HEK293 (cell line): Measurements from ENCODE around the gene MRPL3.

Source experiments
- CTCF ChIA-PET: fragments of 350-600 bp; formaldehyde crosslinking; extraction: SDS; loops from one replicate; lab custom pipeline; 2021; ENCODE audit warnings: antibody characterized with exemption; lab: Yijun Ruan, JAX
- POLR2A ChIA-PET: fragments of 300-600 bp; formaldehyde crosslinking; extraction: SDS; loops from one replicate; lab custom pipeline; 2020; ENCODE audit warnings: antibody characterized with exemption, inconsistent platforms; lab: Yijun Ruan, JAX
- H3K27ac ChIP-seq: fragments of 200-500 bp; sonication (Bioruptor generic); 2 replicates; pipeline ENCODE4 v1.5.1; 2014; ENCODE audit warnings: low read depth, low read length, control low read depth, inconsistent platforms; ENCODE audit errors: extremely low read depth
- H3K36me3 ChIP-seq, 2 experiments: fragments of 200-500 bp in 1 of 2; sonication (Bioruptor generic) in 1 of 2; 1 replicate in 1 of 2; 2 replicates in 1 of 2; pipeline ENCODE4 v1.5.1; 2014 to 2017; ENCODE audit warnings: inconsistent platforms in 2 of 2, low read length in 2 of 2; ENCODE audit not compliant: control insufficient read depth in 2 of 2, insufficient read depth in 1 of 2
- H3K4me1 ChIP-seq: fragments of 200-500 bp; sonication (Bioruptor generic); 2 replicates; pipeline ENCODE4 v1.5.1; 2014; ENCODE audit warnings: mild to moderate bottlenecking, low read length, inconsistent platforms; ENCODE audit not compliant: control insufficient read depth, insufficient read depth
- H3K4me3 ChIP-seq: 2 replicates; pipeline ENCODE4 v1.5.1; 2011; ENCODE audit warnings: low read depth, mild to moderate bottlenecking, control low read depth, low read length, moderate library complexity
- H3K9me3 ChIP-seq: fragments of 200-500 bp; sonication (Bioruptor generic); 2 replicates; pipeline ENCODE4 v1.5.1; 2014; ENCODE audit warnings: low read depth, low read length, inconsistent platforms; ENCODE audit not compliant: control insufficient read depth, insufficient read depth
- FEZF1 ChIP-seq: fragments of 450-650 bp; formaldehyde crosslinking; IDR thresholded peaks from 2 replicates; pipeline ENCODE4 v1.5.1; 2016; ENCODE audit warnings: missing biosample characterization, missing genetic modification characterization
- KLF10 ChIP-seq: fragments of 450-650 bp; IDR thresholded peaks from 2 replicates; pipeline ENCODE4 v1.5.1; 2018; ENCODE audit warnings: missing biosample characterization, mild to moderate bottlenecking, missing genetic modification characterization
- MEIS1 ChIP-seq: sonication (generic); formaldehyde crosslinking; IDR thresholded peaks from 2 replicates; pipeline ENCODE4 v1.8.1; 2022; ENCODE audit warnings: missing genetic modification reagents, mild to moderate bottlenecking, borderline replicate concordance
- MYNN ChIP-seq: fragments of 450-650 bp; formaldehyde crosslinking; IDR thresholded peaks from 2 replicates; pipeline ENCODE4 v1.5.1; 2016; ENCODE audit warnings: missing biosample characterization, missing genetic modification characterization, borderline replicate concordance
- TCF7L2 ChIP-seq: IDR thresholded peaks from 2 replicates; pipeline ENCODE4 v1.6.1; 2011; ENCODE audit warnings: low read depth, mild to moderate bottlenecking, inconsistent platforms, low read length, moderate library complexity, borderline replicate concordance
- WT1 ChIP-seq: fragments of 450-650 bp; formaldehyde crosslinking; IDR thresholded peaks from 2 replicates; pipeline ENCODE4 v1.5.1; 2016; ENCODE audit warnings: missing biosample characterization, missing genetic modification characterization
- YY1 ChIP-seq: fragments of 450-650 bp; formaldehyde crosslinking; IDR thresholded peaks from 2 replicates; pipeline ENCODE4 v1.5.1; 2018; ENCODE audit warnings: missing biosample characterization, missing genetic modification characterization
- ZBTB20 ChIP-seq: fragments of 450-650 bp; formaldehyde crosslinking; IDR thresholded peaks from 2 replicates; pipeline ENCODE4 v1.5.1; 2016; ENCODE audit warnings: missing biosample characterization, missing genetic modification characterization
- ZNF132 ChIP-seq: fragments of 450-650 bp; formaldehyde crosslinking; IDR thresholded peaks from 2 replicates; pipeline ENCODE4 v1.5.1; 2017; ENCODE audit warnings: missing biosample characterization, missing genetic modification characterization, borderline replicate concordance
- ZNF157 ChIP-seq: fragments of 450-650 bp; formaldehyde crosslinking; IDR thresholded peaks from 2 replicates; pipeline ENCODE4 v1.5.1; 2016; ENCODE audit warnings: missing biosample characterization, missing genetic modification characterization
- ZNF24 ChIP-seq: fragments of 450-650 bp; formaldehyde crosslinking; IDR thresholded peaks from 2 replicates; pipeline ENCODE4 v1.5.1; 2016; ENCODE audit warnings: missing biosample characterization, missing genetic modification characterization
- ZNF266 ChIP-seq: fragments of 450-650 bp; formaldehyde crosslinking; IDR thresholded peaks from 2 replicates; pipeline ENCODE4 v1.5.1; 2016; ENCODE audit warnings: missing biosample characterization, missing genetic modification characterization, low read depth
- ZNF311 ChIP-seq: fragments of 450-650 bp; formaldehyde crosslinking; IDR thresholded peaks from 2 replicates; pipeline ENCODE4 v1.5.1; 2017; ENCODE audit warnings: missing biosample characterization, missing genetic modification characterization, borderline replicate concordance
- ZNF473 ChIP-seq: fragments of 450-650 bp; formaldehyde crosslinking; IDR thresholded peaks from 2 replicates; pipeline ENCODE4 v1.5.1; 2017; ENCODE audit warnings: missing biosample characterization, missing genetic modification characterization
- ZNF529 ChIP-seq: fragments of 450-650 bp; formaldehyde crosslinking; IDR thresholded peaks from 2 replicates; pipeline ENCODE4 v1.5.1; 2017; ENCODE audit warnings: missing genetic modification characterization, missing biosample characterization; ENCODE audit not compliant: insufficient replicate concordance
- ZNF560 ChIP-seq: fragments of 450-650 bp; formaldehyde crosslinking; IDR thresholded peaks from 2 replicates; pipeline ENCODE4 v1.5.1; 2017; ENCODE audit warnings: missing biosample characterization, missing genetic modification characterization, borderline replicate concordance
- ZNF585B ChIP-seq: fragments of 450-650 bp; formaldehyde crosslinking; IDR thresholded peaks from 2 replicates; pipeline ENCODE4 v1.5.1; 2016; ENCODE audit warnings: missing biosample characterization, missing genetic modification characterization
- ZNF610 ChIP-seq: fragments of 450-650 bp; formaldehyde crosslinking; IDR thresholded peaks from 2 replicates; pipeline ENCODE4 v1.5.1; 2016; ENCODE audit warnings: missing biosample characterization, missing genetic modification characterization, borderline replicate concordance
- ZNF624 ChIP-seq: fragments of 450-650 bp; formaldehyde crosslinking; IDR thresholded peaks from 2 replicates; pipeline ENCODE4 v1.5.1; 2017; ENCODE audit warnings: missing biosample characterization, missing genetic modification characterization
- ZNF658 ChIP-seq: fragments of 450-650 bp; formaldehyde crosslinking; IDR thresholded peaks from 2 replicates; pipeline ENCODE4; 2016; ENCODE audit warnings: missing biosample characterization, missing genetic modification characterization
- ZNF792 ChIP-seq: fragments of 450-650 bp; formaldehyde crosslinking; IDR thresholded peaks from 2 replicates; pipeline ENCODE4 v1.5.1; 2016; ENCODE audit warnings: missing biosample characterization, missing genetic modification characterization
- TF ChIP-seq, protein P1 (sequence below): fragments of 450-650 bp; formaldehyde crosslinking; IDR thresholded peaks from 2 replicates; pipeline ENCODE4; 2016; ENCODE audit warnings: missing biosample characterization, missing genetic modification characterization
- TF ChIP-seq, protein P2 (sequence below): fragments of 450-650 bp; formaldehyde crosslinking; IDR thresholded peaks from 2 replicates; pipeline ENCODE4 v1.5.1; 2016; ENCODE audit warnings: missing biosample characterization, missing genetic modification characterization
- TF ChIP-seq, protein P3 (sequence below): fragments of 450-650 bp; formaldehyde crosslinking; IDR thresholded peaks from 2 replicates; pipeline ENCODE4 v1.5.1; 2016; ENCODE audit warnings: missing biosample characterization, missing genetic modification characterization
- TF ChIP-seq, protein P4 (sequence below): fragments of 450-650 bp; formaldehyde crosslinking; IDR thresholded peaks from 2 replicates; pipeline ENCODE4 v1.5.1; 2016; ENCODE audit warnings: missing biosample characterization, missing genetic modification characterization, borderline replicate concordance
- TF ChIP-seq, protein P5 (sequence below): fragments of 450-650 bp; formaldehyde crosslinking; IDR thresholded peaks from 2 replicates; pipeline ENCODE4 v1.5.1; 2016; ENCODE audit warnings: missing biosample characterization, missing genetic modification characterization, borderline replicate concordance

The MRPL3 gene

DNA sequence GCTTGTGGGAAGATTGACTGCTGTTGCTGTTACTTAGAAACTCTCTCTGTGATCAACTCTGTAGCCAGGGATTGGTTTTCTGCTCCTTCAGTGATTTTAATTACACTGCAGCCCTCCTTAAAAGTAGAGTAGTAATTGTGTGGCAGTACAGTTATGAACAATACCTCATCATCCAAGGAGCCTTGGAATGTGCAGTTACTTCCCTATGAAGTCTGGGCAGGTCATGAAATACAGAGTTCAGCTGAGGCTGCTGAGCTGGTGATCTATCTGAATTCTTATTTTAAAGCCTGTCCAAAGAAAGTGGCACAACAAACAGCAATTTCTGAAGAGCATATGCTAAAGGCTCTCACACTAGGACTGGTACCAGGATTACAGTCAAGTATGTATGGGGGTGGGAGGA is 37.4 kb upstream of the MRPL3 start:
- no peaks in the 10 kb centered on the region for H3K4me1 ChIP-seq
- no peaks in the 10 kb centered on the region for H3K9me3 ChIP-seq
- POLR2A ChIA-PET: no interaction called here
- TF ChIP-seq WT1 (tag by site-specific recombination) (no peak), ZNF624 (no peak), ZNF311 (no peak), ZNF585B (no peak), MEIS1 (no peak), ZNF473 (tag by site-specific recombination) (no peak), ZNF529 (tag by site-specific recombination) (no peak), ZNF24 (tag by site-specific recombination) (no peak), ZNF266 (tag by site-specific recombination) (no peak)
- TF ChIP-seq, protein P1, sequence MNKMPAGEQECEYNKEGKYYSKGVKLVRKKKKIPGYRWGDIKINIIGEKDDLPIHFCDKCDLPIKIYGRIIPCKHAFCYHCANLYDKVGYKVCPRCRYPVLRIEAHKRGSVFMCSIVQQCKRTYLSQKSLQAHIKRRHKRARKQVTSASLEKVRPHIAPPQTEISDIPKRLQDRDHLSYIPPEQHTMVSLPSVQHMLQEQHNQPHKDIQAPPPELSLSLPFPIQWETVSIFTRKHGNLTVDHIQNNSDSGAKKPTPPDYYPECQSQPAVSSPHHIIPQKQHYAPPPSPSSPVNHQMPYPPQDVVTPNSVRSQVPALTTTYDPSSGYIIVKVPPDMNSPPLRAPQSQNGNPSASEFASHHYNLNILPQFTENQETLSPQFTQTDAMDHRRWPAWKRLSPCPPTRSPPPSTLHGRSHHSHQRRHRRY (tag by site-specific recombination): no peak
- TF ChIP-seq, protein P2, sequence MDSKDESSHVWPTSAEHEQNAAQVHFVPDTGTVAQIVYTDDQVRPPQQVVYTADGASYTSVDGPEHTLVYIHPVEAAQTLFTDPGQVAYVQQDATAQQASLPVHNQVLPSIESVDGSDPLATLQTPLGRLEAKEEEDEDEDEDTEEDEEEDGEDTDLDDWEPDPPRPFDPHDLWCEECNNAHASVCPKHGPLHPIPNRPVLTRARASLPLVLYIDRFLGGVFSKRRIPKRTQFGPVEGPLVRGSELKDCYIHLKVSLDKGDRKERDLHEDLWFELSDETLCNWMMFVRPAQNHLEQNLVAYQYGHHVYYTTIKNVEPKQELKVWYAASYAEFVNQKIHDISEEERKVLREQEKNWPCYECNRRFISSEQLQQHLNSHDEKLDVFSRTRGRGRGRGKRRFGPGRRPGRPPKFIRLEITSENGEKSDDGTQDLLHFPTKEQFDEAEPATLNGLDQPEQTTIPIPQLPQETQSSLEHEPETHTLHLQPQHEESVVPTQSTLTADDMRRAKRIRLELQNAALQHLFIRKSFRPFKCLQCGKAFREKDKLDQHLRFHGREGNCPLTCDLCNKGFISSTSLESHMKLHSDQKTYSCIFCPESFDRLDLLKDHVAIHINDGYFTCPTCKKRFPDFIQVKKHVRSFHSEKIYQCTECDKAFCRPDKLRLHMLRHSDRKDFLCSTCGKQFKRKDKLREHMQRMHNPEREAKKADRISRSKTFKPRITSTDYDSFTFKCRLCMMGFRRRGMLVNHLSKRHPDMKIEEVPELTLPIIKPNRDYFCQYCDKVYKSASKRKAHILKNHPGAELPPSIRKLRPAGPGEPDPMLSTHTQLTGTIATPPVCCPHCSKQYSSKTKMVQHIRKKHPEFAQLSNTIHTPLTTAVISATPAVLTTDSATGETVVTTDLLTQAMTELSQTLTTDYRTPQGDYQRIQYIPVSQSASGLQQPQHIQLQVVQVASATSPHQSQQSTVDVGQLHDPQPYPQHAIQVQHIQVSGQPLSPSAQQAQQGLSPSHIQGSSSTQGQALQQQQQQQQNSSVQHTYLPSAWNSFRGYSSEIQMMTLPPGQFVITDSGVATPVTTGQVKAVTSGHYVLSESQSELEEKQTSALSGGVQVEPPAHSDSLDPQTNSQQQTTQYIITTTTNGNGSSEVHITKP (tag by site-specific recombination): no peak
- no peak overlapping the region for H3K27ac ChIP-seq
- H3K4me3 ChIP-seq: no peak overlapping the region
- CTCF ChIA-PET: interaction anchor here (0.6 to 0.7 kb wide), 2 partner anchors 9 to 489 kb away, joined by 3 to 4 read pairs; no protein-coding TSS in a partner anchor
- H3K36me3 ChIP-seq: no peaks in the 10 kb centered on the region

DNA sequence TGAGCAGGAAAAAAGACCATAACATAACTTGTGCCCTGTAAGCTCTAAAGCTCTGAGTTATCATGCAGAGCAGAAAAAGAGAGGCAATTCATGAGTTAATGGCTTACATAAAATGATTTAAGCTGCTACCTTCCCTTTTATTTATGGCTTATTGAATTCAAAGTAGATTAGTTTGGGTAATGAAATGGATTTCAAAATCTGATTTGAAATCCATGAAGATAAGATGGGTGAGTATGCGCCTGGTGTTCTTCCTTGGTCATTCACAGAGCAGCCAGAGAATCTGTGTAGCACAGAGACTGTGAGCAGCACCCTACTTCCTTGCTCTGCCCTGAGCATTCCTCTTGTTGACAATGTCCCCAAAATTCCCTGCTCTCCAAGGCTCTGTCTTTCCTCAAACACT is 36.2 kb upstream of the MRPL3 start:
- POLR2A ChIA-PET: no interaction called here
- H3K9me3 ChIP-seq: no peaks in the 10 kb centered on the region
- CTCF ChIA-PET: no interaction called here
- no peak for TF ChIP-seq ZNF610 (tag by site-specific recombination)
- no peak for TF ChIP-seq YY1 (tag by site-specific recombination)
- TF ChIP-seq, protein P3, sequence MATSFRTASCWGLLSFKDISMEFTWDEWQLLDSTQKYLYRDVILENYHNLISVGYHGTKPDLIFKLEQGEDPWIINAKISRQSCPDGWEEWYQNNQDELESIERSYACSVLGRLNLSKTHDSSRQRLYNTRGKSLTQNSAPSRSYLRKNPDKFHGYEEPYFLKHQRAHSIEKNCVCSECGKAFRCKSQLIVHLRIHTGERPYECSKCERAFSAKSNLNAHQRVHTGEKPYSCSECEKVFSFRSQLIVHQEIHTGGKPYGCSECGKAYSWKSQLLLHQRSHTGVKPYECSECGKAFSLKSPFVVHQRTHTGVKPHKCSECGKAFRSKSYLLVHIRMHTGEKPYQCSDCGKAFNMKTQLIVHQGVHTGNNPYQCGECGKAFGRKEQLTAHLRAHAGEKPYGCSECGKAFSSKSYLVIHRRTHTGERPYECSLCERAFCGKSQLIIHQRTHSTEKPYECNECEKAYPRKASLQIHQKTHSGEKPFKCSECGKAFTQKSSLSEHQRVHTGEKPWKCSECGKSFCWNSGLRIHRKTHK (tag by site-specific recombination): no peak
- TF ChIP-seq, protein P4, sequence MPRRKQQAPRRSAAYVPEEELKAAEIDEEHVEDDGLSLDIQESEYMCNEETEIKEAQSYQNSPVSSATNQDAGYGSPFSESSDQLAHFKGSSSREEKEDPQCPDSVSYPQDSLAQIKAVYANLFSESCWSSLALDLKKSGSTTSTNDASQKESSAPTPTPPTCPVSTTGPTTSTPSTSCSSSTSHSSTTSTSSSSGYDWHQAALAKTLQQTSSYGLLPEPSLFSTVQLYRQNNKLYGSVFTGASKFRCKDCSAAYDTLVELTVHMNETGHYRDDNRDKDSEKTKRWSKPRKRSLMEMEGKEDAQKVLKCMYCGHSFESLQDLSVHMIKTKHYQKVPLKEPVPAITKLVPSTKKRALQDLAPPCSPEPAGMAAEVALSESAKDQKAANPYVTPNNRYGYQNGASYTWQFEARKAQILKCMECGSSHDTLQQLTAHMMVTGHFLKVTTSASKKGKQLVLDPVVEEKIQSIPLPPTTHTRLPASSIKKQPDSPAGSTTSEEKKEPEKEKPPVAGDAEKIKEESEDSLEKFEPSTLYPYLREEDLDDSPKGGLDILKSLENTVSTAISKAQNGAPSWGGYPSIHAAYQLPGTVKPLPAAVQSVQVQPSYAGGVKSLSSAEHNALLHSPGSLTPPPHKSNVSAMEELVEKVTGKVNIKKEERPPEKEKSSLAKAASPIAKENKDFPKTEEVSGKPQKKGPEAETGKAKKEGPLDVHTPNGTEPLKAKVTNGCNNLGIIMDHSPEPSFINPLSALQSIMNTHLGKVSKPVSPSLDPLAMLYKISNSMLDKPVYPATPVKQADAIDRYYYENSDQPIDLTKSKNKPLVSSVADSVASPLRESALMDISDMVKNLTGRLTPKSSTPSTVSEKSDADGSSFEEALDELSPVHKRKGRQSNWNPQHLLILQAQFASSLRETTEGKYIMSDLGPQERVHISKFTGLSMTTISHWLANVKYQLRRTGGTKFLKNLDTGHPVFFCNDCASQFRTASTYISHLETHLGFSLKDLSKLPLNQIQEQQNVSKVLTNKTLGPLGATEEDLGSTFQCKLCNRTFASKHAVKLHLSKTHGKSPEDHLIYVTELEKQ (tag by site-specific recombination): no peak
- TF ChIP-seq MYNN (tag by site-specific recombination): no peak
- no peak for TF ChIP-seq ZNF658 (tag by site-specific recombination)
- no peak for TF ChIP-seq FEZF1 (tag by site-specific recombination)
- TF ChIP-seq TCF7L2: no peak
- TF ChIP-seq ZNF560 (tag by site-specific recombination): no peak
- no peak for TF ChIP-seq ZBTB20 (tag by site-specific recombination)
- TF ChIP-seq ZNF132 (tag by site-specific recombination): no peak
- no peak for TF ChIP-seq ZNF792 (tag by site-specific recombination)
- no peak for TF ChIP-seq KLF10 (tag by site-specific recombination)
- TF ChIP-seq, protein P5, sequence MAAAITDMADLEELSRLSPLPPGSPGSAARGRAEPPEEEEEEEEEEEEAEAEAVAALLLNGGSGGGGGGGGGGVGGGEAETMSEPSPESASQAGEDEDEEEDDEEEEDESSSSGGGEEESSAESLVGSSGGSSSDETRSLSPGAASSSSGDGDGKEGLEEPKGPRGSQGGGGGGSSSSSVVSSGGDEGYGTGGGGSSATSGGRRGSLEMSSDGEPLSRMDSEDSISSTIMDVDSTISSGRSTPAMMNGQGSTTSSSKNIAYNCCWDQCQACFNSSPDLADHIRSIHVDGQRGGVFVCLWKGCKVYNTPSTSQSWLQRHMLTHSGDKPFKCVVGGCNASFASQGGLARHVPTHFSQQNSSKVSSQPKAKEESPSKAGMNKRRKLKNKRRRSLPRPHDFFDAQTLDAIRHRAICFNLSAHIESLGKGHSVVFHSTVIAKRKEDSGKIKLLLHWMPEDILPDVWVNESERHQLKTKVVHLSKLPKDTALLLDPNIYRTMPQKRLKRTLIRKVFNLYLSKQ (tag by site-specific recombination): no peak
- no peak for TF ChIP-seq ZNF157

More for the DNA sequence above, 36.2 kb upstream of the MRPL3 start:
- no peak overlapping the region for H3K27ac ChIP-seq
- no peaks in the 10 kb centered on the region for H3K4me1 ChIP-seq
- H3K36me3 ChIP-seq: no peaks in the 10 kb centered on the region
- H3K4me3 ChIP-seq: no peak overlapping the region
